HG02870 (cell line): ENCODE results near the gene HMCES.
"Not testable (repeated sequence)": the region's sequence is repeated elsewhere in the genome, so short reads cannot be mapped to it uniquely, and the experiment has no call there.

ENCODE experiments used
- ATAC-seq: cut with Tn5 transposase; IDR thresholded peaks from one replicate; pipeline ENCODE4 v1.9.1; 2021; ENCODE audit warnings: mild to moderate bottlenecking, moderate library complexity; ENCODE audit not compliant: unreplicated experiment

The HMCES gene

GRCh38 chr3:129320261-129320660 lies 41.6 kb downstream of the HMCES start:
- no peak for ATAC-seq

DNA sequence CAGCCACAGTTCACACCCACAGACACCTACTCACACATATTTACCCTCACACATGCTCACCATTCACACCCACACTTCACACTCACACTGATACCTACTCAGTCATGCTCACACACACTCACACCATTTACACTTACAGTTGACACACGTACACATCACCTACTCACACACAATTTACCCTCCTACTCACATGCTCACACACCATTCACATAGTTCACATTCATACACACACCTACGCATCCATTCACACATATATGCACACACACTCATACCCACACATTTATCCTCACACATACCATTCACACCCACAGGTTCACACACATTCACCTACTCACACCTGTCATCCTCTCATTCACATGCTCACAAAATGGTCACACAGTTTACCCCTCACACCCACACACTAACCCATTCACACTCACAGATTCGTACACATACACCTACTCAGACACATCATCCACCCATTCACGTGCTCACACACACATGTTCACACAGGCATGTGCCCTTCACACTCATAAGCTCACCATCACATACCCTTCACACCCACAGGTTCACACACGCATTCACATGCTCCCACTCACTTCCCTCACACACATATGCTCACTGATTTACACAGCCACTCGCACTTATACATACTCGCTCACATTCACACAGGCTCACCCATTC lies 42.3 kb downstream of the HMCES start:
- no peak for ATAC-seq

DNA sequence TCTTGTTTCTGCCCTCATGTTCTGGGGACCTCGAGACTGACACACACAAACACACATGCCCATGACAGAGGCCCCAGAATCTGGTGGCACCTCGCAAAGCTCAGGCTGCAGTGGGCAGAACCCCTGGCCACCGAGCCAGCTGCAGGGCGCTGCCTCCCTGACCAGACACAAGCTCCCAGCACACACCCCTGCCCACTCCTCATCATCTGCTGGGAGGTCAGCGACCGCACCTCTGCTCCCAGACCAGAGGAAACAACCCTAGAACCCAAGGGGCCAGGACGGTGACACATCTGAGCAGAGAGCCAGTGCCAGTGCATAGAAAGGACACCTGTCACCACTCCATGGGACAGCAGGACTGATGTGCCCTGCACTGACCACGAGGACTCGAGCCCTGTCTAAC lies 43.2 kb downstream of the HMCES start:
- no peak for ATAC-seq

GRCh38 chr3:129323651-129324294 lies 45.1 kb downstream of the HMCES start:
- no peak for ATAC-seq

- no peak for ATAC-seq
These were observed 46.2 kb downstream of the HMCES start for GRCh38 chr3:129324855-129325254.

GRCh38 chr3:129325383-129325782 lies 46.7 kb downstream of the HMCES start:
- ATAC-seq: no peak

- ATAC-seq: no peak
These were observed 47.5 kb downstream of the HMCES start for GRCh38 chr3:129326138-129326537.

GRCh38 chr3:129326595-129326994 lies 47.9 kb downstream of the HMCES start:
- ATAC-seq: no peak

GRCh38 chr3:129327510-129327909 lies 48.8 kb downstream of the HMCES start:
- ATAC-seq: no peak

- ATAC-seq: no peak
These were observed 51.2 kb downstream of the HMCES start for GRCh38 chr3:129329858-129330257.

DNA sequence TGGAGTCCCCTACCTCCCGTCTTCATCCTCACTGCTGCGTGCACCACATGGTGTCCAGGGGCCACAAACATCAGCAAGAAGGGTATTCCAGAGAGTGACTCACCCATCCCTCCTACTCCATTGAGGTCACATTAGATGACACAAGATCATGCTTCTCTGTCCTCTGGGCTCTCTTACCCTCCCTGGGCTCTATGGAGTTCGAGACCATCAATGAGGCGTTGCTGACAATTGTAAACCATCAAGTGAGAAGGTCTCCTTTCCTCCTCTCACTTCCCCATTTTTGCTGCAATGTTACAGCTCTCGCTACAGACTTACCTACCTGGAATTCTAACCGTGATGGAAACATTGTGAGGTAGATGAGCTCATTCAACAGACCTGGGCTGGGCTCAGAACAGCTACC lies 51.7 kb downstream of the HMCES start:
- ATAC-seq: no peak

DNA sequence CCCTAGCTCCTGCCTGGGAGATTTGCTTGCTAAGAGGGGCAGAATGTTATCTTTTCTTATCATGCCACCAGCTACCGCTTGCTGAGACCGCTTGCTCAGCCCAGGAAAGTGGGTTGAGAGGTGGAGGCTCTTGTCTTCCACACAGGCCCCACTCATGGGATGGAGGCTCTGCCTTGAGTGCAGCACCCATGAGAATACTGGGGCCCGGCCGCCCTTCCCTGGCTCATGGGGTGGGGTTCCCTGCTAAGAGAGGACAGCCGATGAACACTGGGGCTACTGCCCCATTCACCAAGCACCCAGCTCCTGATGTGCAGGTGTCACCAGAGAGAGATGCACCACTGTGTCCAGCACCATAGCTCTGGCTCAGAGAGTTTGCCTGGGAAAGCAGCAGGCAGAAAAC lies 55.2 kb downstream of the HMCES start:
- no peak for ATAC-seq

DNA sequence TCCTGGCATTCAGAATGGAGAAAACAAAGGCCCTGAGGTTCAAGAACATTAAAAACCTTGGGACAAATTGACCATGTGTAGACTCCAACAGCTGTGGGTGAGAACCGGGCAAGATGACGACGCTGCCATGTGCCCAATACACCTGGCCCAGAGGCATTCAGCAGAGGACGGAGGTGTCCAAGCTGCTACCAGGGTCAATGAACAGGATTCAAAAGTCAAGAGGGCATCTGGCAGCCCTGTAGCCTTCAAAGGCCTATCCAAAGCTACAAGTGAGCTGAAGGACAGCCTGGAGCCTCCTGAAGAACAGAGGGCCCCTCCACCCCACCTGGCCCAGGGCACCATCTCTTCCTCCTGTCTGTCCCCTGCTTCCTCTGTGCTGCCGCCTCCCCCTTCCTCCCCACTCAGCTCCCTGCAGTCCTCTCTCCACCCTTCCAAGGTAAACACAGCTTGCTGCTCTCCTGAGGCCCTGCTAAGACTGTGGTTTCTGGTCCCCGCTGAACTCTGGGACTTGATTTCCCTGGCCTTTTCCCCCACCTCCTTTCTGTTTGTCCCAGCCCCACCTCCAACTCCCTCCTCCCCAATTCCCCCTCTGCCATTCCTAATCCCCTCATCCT lies 57.5 kb downstream of the HMCES start:
- no peak for ATAC-seq

- ATAC-seq: not testable (repeated sequence)
These were observed 59.0 kb downstream of the HMCES start for GRCh38 chr3:129337719-129338118.

DNA sequence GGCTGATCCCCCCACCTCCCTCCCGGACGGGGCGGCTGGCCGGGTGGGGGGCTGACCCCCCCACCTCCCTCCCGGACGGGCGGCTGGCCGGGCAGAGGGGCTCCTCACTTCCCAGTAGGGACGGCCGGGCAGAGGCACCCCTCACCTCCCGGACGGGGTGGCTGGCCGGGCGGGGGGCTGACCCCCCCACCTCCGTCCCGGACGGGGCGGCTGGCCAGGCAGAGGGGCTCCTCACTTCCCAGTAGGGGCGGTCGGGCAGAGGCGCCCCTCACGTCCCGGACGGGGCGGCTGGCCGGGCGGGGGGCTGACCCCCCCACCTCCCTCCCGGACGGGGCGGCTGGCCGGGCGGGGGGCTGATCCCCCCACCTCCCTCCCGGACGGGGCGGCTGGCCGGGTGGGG lies 60.5 kb downstream of the HMCES start:
- not testable (repeated sequence) for ATAC-seq

- ATAC-seq: not testable (repeated sequence)
These were observed 61.2 kb downstream of the HMCES start for GRCh38 chr3:129339833-129340232.

GRCh38 chr3:129341331-129342141 lies 62.9 kb downstream of the HMCES start:
- ATAC-seq: no peak

DNA sequence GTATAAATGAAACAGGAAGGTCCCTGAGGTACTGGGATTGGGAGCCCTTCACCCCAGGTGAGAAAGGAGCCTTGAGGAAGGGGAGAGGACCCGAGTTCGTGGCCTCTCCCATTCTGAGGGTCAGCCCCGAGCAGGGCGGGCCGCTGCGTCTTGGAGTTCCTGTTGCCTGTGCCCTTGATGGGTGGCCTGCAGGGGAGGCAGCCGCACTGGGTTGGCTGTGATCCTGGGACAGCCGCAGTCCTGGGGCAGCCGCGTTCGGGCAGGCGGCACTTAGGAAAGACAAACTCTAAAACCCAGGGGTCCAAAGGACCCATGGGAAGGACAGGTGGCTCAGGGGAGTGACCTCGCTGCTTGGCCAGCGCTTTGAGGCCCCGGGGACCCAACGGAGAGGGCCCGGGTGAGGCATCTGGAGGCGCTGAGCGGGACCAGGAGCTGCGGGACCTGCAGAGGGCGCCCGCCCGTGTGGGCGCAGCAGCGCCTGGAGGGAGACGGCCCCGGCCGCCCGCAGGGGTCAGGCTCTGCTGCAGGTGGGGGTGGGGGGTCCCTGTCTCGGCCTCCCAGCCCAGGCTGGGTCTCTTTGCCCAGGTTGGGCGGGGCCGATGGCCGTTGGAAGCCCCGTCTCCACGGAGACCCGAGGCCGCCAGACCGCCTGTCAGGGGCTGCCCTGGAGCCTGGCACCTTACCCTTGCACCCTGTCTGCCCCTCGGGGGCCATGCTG lies 65.1 kb downstream of the HMCES start:
- no peak for ATAC-seq

DNA sequence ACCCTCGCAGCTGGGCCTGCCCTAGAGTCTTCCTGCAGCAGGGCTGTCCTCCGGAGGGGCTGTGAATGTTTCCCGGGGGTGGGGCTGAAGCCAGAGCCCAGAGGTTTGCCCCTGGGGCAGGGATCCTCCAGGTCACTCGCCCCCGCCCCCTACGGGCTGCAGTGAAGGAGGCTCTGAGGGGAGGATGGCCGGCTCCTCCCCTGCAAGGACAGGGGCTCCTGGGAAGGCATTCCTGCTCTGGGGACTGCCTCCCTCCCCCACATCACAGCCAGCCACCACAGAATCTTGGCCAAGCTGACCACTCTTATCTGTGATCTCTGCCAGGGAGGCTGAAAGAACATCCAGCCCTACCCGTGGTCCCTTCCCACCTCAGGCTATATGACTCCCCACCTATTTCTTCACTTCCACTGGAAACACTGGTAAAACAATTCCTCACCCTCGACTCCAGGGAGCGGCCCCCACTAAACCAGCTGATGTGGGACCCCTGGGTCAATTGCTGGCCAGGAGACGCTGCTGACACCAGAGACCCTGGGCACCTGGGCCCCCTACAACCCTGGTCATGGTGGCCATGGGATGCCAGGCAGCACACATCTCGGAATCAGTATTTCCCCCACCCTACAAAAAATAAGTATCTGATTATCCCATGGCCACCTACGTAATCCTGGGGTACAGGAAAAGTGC lies 66.0 kb downstream of the HMCES start:
- ATAC-seq: no peak

- ATAC-seq: no peak
These were observed 66.6 kb downstream of the HMCES start for GRCh38 chr3:129345281-129345680.
